ENCODE data around the gene FRMD4A. TPM values are rescaled to one million over a fixed set of nuclear protein-coding genes. Genes with fewer than 3 reads are reported as not detected.
A peak's percentile ranks its signal among the peaks of the same experiment; 100 is the strongest.

FRMD4A gene
- polyA plus RNA-seq (ENCODE audit: insufficient read depth in 1 of 5, insufficient read length in 5 of 5, low replicate concordance in 1 of 5), result 10 to 100 TPM; 48.9 to 60.9 (median 53.0) TPM
- long read RNA-seq, donor 1, transcript FRMD4A-209 (3 exons, 1,287 nt), result major isoform, 5 of 13 reads
- long read RNA-seq, donor 1, partial matches to known transcripts, result 6 of 13 reads
- long read RNA-seq, donor 1, other reads (novel, unspliced or antisense), result 0 of 13 reads
- long read RNA-seq, donor 2, partial matches to known transcripts, result 0 of 1 reads
- long read RNA-seq, donor 2, other reads (novel, unspliced or antisense), result 0 of 1 reads
- long read RNA-seq, donor 3, transcript FRMD4A-209 (3 exons, 1,287 nt), result major isoform, 6 of 10 reads
- long read RNA-seq, donor 3, partial matches to known transcripts, result 0 of 10 reads
- long read RNA-seq, donor 3, other reads (novel, unspliced or antisense), result 0 of 10 reads
- long read RNA-seq, donor 4, partial matches to known transcripts, result 0 of 3 reads
- long read RNA-seq, donor 4, other reads (novel, unspliced or antisense), result 0 of 3 reads
- long read RNA-seq, donor 5, partial matches to known transcripts, result 0 of 2 reads
- long read RNA-seq, donor 5, other reads (novel, unspliced or antisense), result 0 of 2 reads
- long read RNA-seq, donor 6, partial matches to known transcripts, result 0 of 7 reads
- long read RNA-seq, donor 6, other reads (novel, unspliced or antisense), result 0 of 7 reads
- long read RNA-seq, donor 7, partial matches to known transcripts, result 0 of 6 reads
- long read RNA-seq, donor 7, other reads (novel, unspliced or antisense), result 0 of 6 reads
- long read RNA-seq, donor 8, partial matches to known transcripts, result 0 of 2 reads
- long read RNA-seq, donor 8, other reads (novel, unspliced or antisense), result 0 of 2 reads

DNA sequence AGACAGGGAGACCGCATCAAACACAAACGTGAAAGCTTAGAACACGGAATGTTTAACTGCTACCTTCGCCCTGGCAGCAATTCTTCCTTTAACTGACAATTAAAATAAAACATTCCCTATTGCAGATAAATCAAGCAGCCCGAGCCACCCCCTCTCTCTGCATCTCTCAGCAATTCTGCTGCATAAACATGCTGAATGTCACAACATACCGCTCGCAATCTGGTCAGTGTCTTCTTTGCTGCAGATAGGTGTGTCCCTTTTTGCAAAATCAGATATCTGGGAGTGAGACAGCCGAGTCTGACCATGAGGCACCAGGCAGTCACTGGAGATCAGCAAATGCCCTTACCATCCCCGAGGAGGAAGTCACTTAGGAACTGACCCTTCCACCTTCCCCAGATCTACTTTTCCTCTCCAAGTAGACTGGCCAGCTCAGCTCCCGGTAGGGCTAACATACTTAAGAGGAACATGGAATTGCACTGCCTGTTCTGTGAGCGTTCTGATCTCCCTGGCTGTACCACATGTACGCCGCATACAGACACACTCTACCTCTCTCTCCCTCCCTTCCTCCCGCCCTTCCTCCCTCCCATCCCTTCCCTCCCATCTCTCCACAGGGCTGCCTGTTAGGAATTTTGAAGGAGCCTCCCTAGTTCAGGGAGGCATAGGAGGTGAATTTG is at the start of gene FRMD4A:
FRMD4A (minus strand) TSS at position 537 of the 674 bp plus-strand sequence.
- DNase-seq, result no peak

DNA sequence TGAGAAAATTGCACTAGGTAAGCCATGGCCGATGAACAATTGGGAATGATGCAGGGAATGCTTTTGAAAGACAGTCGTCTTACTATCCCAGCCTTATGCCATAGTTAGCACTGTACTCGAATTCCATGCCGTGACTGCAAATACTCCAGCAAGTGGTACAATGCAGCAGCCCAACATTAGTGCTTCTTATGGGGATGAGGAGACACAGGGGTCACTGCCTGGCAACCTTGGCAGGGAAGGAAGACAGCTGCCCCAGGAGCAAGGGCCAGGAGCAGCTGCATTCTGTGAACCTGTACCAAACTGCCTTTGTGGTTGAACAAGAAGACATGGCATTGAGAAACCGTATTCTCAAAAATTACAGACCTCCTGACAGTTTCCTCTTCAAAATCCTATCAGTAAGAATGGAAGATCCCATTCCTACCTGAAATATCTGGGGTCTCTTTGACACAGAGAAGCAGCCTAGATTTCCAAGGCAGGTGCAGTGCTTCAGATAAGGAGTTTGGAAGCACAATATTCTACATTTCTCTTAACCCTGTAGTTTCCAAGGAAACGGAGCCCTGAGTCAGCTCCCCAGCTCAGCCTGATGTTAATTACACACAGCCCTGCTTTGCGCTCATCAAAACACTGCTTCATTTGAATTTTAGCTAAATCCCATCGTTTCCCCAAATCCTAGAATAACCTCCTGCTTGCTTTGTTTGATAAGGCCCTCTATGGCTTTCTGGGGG is 49.0 kb upstream of the FRMD4A start:
- DNase-seq, result no peak

GRCh38 chr10:14378387-14378960 is 47.8 kb upstream of the FRMD4A start:
- no peak for DNase-seq

DNA sequence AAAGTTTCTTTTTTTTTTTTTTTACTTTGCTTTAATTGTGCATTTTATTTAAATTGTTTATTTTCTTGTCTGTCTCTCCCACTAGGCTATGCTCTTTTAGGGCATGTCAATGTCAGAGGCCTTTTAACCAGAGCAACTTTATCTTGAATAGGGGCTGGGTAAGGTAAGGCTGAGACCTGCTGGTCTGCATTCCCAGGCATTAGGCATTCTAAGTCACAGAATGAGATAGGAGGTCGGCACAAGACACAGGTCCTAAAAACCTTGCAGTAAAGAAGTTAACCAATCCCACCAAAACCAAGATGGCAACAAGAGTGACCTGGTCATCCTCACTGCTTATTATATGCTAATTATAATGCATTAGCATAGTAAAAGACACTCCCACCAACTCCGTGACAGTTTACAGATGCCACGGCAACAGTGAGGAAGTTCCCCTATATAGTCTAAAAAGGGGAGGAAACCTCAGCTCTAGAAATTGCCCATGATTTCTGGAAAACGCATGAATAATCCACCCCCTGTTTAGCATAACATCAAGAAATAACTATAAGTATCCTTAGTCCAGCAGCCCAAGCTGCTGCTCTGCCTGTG is 47.0 kb upstream of the FRMD4A start:
- no peak for DNase-seq

DNA sequence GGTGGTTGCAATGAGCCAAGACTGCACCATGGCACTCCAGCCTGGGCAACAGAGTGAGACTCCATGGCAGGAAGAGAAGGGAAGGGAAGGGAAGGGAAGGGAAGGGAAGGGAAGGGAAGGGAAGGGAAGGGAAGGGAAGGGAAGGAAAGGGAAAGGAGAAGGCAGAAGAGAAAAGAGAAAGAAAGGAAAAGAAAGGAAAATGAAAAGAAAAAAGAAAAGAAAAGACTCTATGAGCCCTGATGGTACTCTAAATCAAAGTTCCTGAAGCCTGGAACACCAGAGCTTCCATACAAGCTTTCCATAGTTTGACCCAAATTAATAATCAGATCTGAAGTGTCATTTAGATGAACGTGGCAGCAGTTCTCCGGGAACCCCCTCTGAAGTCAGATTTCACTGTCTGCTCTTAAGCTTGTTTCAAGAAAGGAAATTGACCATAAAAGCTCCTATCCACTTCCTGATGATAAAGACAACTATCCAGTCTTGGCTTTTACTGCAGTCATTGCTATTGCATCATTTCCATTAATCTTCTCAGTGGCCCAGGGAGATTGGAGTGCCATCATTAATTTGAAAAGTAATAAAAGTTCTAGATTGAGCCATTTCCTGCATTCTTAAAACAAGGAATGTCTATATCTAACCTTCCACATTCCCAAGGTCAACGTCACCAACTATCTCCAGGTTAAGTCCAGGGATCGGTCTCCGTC is 44.2 kb upstream of the FRMD4A start:
- DNase-seq, result no peak

DNA sequence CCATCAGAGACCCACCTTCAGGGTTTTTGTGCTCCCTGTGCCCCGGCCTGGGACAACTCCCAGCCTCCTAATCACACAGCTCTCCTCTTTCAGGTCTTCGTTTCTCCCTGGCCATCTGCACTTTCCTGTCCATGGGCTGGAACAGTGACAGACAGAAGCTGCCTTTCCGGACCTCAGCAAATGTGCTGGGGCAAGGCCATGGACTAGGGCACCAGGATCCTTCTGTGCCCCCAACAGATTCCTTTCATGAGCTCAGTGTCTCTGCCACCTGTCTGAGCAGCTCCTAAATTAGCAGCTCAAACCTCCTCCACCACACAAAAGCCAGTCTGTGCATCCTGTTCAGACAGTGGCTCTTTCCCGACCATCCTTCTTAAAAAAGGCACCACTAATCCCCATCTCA is 41.9 kb upstream of the FRMD4A start:
- DNase-seq, result no peak

DNA sequence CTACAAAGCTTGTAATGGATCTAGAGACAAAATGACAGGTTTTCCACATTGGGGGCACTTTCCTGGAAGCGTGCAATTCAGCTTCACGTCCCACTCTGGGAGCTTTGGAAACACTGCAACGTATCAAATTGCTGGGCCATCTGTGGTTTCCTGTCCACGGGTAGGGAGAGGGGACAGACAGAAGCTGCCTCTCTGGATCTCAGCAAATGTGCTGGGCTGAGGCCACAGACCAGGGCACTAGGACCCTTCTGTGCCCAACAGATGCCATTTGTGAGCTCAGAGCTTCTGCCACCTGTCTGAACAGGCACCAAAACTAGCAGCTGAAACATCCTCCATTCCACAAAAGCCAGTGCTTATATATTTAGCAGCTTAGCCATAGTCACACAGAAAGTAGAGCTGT is 40.9 kb upstream of the FRMD4A start:
- DNase-seq, result no peak

GRCh38 chr10:14370894-14371293 is 40.2 kb upstream of the FRMD4A start:
- DNase-seq, result no peak

GRCh38 chr10:14369906-14370305 is 39.2 kb upstream of the FRMD4A start:
- no peak for DNase-seq

DNA sequence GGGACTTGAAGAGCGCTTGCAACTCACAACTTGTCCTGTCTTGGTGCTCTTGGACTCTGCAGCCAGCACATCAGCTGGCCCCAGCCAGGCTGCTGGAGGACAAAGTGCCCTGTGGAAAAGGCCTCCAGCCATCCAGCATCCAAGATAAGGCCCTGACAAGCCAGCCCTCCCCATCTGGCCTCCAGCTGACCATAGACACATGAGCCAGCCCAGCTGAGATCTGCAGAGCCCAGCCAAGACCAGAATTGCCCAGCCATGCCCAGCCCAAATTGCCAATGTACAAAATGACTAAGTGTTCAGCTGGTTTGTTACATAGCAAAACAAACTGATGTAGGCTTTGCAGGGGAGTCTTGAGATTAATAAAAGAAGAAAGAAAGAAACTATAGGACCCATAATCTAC is 36.0 kb upstream of the FRMD4A start:
- no peak for DNase-seq

DNA sequence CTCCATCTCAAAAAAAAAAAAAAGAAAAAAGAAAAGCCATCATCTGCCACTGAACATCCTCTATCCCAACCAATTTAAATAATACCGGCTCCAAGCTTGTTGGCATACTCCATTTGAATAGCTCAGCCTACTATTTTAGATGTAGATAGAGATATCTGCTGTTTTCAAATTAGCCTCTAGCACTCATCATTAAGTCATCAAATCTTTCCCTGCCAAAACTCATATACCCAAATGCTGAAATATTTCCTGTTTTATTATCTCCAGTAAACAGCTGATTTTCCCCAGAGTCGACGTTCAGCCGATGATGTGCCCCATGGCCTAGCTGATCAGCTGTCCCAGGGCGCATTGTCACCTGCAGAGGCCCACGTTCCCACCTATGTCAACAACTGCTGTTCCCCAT is 34.5 kb upstream of the FRMD4A start:
- peak in 1 of 2 donors; percentile 29 for DNase-seq

DNA sequence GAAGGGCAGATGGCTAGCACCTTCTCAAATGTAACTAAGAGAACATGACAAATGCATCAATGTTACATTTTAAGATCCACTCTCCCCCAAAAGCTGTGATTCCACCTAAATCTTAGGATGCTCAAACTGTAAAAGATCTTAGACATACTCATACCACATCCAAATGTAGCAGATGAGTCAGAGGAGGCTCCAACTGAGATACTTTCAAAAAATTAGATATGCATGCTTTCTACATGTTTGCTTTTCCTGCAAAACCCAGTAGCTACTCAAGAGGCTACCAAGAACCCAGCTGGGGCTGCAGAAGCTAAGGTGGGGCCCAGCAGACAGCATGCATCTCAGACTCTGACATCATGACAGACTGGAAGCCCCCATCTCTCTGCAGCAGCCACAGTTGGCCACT is 31.4 kb upstream of the FRMD4A start:
- no peak for DNase-seq

DNA sequence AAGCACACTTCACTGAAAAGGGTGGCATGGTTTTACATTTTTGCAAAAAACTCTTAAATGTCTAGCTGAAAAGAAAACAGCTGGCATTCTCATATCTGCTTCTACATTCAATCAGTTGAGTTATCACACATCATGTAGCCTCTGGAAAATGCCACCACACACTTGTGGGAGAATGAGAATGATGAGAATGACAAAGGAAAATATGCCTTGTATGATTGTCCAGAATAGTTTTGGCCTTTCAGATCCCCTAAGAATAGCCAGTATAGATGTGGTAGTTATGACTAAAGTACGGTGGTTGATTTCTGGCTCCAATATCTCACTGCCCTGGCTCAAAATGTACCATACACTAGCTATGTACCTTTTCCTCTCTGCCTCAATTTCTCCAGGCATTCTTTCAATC is 30.2 kb upstream of the FRMD4A start:
- no peak for DNase-seq

GRCh38 chr10:14360515-14360914 is 29.8 kb upstream of the FRMD4A start:
- DNase-seq, result no peak

DNA sequence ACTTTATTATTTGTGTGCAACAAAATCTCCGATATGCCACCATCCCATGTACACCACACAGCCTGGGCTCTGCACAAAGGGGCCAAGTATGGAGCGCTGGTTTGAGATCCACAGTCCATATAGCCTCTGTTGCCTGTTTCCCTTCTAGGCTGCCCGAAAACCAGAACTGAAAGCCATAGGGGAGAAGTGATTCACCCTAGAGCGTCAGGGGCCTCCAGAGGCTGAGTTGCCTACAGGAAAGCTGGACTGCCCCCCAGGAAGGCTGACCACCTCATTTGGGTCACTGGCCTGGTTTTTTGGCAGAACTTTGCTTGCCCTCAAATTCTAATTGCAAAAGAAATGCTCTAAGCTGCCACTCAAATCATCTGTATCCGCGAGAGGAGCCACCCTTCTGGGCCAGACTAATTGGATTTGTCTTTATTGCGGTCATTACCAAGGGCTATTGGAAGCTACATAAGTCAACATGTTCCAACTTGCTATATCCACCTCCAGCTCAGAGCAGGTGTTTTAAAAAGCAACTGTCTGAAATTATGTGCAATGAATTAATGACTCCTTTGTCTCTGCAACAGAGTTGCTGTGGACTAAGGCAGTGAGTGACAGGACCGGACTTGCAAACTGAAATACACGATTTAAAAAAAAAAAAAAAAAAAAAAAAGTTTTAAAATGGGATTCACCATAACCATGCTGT is 28.3 kb upstream of the FRMD4A start:
- no peak for DNase-seq

DNA sequence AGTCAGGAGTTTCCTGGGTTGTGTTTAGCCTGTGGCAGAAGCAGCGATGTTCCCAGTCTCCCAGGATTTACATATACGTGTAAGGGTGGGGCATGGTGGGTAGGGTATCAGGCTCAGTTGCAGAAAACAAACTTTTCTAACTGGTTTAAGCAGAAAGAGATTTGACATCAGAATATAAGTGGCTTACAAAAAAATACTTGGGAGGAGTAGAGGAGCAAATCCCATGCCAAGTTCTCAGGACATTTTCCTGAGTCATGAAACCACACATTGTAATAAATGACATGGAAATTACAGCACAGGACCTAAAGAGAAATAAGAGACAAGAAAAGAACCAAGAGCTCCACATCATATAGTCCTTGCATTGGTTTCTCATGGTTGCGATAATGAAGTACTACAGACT is 26.2 kb upstream of the FRMD4A start:
- no peak for DNase-seq

DNA sequence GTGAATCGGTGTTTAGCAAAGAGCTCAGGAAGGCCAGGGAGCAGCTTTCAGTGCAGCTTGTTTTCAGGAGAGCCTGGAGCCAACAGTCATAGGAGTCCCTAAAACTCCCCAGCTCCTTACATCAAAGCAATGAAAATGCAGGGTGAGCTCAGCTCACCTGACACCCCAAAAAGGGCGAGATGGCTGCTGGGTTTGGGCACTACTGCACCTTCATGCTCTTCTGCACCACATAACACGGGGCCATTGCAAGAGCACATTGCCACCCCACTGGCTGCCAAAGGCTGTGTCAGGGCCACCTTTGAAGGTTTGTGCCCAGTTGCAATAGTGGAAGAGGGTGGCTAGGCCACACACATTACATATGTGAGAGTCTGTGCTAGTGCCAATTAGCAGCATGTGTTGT is 25.0 kb upstream of the FRMD4A start:
- DNase-seq, result no peak

DNA sequence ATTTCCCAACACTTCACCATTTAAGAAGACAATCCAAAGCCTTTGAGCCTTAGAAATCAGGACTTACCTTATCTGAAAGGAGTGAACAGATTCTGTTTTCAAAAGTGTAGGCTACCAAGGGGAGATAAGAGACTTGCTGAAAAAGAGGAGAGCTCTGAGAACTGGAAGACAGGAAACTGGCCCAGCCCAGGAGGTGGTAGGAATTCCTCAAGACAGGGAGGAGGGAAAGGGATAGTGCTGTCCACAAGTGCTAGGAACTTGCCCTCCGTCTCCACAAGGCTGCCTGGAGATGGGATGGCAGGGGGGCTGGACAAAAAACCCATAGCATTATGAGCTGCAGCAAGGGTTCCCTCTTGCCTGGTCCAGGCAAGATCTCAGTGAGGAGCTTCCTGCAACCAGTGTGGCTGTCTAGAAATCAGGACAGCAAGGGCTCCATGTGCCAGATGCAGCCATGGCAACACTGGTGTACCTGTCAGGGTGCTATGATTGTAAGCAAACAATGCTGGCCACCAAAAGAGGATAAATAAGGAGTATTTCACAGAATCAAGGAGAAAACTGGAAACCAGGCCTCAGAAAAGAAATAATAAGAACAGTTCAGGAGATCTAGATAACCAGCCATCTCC is 22.7 kb upstream of the FRMD4A start:
- DNase-seq, result no peak

DNA sequence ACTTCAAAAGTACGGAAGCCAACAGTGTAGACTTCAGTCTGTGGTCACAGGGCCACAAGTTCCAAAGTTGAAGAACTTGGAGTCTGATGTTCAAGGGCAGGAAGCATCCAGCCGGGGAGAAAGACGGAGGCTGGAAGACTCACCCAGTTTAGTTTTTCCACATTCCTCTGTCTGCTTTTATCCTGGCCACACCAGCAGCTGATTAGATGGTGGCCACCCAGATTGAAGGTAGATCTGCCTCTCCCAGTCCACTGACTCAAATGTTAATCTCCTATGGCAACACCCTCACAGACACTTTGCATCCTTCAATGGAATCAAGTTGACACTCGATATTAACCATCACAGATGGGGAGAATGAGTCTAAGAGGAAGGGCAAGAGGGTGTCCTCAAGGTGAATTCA is 19.3 kb upstream of the FRMD4A start:
- DNase-seq, result no peak
